GM18907 (cell line): ENCODE data around the gene LSP1.
"Not testable (repeated sequence)": the region's sequence is repeated elsewhere in the genome, so short reads cannot be mapped to it uniquely, and the experiment has no call there.

Source experiments
- ATAC-seq: cut with Tn5 transposase; IDR thresholded peaks from one replicate; pipeline ENCODE4 v1.9.1; 2021; ENCODE audit warnings: mild to moderate bottlenecking, moderate library complexity; ENCODE audit not compliant: unreplicated experiment

The LSP1 gene

DNA sequence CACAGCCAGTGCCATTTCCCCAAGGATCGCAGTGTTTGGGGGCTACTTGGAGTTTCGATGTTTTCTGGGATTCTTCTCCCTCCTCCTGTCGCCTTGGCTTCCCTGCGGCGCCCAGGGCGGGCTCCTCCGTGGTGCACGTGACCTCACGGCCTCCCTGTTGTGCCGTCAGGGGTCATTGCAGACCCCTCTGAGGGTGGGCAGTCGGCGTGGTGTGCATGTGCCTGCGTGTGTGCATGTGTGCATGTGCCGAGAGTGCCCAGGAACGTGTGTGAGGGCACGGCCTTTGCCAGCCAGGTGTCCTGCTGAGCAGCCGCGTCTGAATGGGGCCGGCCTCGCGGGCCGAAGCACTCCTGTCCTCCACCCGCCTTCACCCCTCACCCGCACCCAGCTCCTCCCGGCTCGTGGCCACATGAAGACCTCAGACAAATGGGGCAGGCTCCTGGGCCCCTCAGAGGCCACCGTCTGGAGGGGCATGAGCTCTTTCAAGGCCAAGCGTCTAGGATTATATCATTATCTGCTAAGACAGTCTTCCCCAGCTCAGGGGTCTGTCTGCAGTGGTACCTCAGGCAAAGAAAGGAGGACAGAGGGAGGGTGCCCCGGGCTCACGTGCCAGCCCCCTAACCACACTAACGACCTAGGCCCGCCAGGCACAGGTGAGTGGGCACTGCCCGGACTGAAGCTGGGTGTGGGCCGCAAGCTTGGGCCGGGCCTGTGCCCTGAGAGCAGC is 84.9 kb downstream of the LSP1 start:
- ATAC-seq, result no peak

DNA sequence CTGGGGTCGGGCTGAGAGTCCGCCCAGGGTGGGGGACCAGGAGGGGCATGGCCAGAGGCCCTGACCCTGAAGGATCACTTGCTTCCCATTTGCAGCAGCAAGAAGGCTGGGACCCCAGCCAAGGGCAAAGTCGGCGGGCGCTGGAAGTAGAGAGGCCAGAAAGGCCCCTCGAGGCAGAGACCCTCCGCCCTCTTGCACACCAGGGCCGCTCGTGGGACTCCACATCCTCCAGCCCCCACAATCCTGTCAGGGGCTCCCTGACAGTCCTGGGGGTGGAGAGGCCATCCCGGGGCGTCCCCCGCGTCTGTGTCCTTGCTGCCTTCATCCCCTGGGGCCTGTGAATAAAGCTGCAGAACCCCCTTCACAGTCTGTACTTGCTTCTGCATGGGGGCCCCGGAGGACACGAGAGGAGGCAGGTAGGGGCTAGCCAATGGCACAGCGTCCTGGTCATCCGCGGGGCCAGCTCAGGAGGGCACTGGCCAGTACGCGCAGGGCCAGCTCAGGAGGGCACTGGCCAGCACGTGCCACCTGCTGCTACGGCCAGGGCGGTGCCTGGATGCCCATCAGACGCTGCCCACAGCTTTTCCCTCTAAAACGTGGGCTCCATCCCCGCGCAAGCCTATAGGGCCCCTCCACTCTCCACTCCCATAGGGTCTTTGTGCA is 85.6 kb downstream of the LSP1 start:
- no peak for ATAC-seq

DNA sequence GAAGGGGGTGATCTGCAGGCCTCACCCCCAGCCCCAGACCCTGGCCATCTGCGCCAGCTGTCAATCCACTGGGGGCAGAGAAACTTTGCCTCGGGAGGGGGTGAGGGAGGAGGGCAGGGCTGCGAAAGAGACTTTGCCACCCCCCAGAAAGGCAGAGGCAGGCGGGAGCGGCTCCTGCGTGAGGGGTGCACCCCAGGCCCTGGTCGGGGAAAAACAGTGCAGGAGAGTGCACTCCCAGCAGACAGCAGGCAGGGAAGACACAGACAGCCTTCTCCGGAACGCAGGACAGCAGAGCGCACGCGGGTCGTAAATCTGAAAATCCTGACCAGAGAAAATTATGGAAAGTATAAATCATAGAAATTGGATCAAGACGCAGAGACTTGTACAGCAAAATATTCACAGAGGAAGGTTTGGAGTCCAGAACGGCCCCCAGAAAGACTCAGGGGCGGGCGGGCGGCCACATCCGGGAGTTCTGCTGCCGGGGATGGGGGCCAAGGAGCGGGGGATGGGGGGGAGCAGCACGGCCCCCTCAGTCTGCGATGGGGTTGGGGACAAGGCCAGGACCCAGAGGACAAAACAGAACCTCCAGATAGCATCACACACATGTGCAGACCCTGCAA is 86.2 kb downstream of the LSP1 start:
- ATAC-seq, result no peak

DNA sequence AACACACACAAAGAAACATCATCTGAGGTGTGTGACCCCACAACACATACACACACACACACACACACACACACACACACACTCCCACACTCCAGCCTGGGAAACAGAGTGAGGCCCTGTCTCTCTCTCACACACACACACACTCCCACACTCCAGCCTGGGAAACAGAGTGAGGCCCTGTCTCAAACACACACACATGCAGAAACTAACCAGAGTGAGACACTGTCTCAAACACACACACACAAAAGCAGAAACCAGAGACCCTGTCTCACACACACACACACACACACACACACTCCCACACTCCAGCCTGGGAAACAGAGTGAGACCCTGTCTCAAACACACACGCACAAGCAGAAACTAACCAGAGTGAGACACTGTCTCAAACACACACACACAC is 86.9 kb downstream of the LSP1 start:
- not testable (repeated sequence) for ATAC-seq
